Measurements from ENCODE around the gene SERPINH1.

GRCh38 chr11:75548595-75549272 is 13.3 kb upstream of the SERPINH1 start:
- TF ChIP-seq CTCF (conservative IDR thresholded peaks at IDR 0.05; ENCODE audit: low read length) (no peak), EZH2phosphoT487 (IDR thresholded peaks at IDR 0.05; ENCODE audit: borderline replicate concordance) (no peak)

Measured in Loucy (cell line).